Loucy (cell line): ENCODE data around the gene BICD1.

Experiments used
- H2AFZ ChIP-seq: fragments of 200-600 bp; sonication (generic); 2 replicates; pipeline ENCODE4 v1.6.0; 2016; ENCODE audit warnings: antibody characterized with exemption, mild to moderate bottlenecking, low read length, moderate library complexity
- H3F3A ChIP-seq: fragments of 200-600 bp; 2 replicates; pipeline ENCODE4 v1.6.0; 2016; ENCODE audit warnings: antibody characterized with exemption, low read depth, mild to moderate bottlenecking
- H3K27me3 ChIP-seq: fragments of 200-600 bp; sonication (generic); 2 replicates; pipeline ENCODE4 v1.6.1; 2014; ENCODE audit warnings: low read length, mild to moderate bottlenecking; ENCODE audit not compliant: insufficient read depth, poor library complexity, severe bottlenecking
- H3K36me3 ChIP-seq: fragments of 200-600 bp; sonication (generic); 2 replicates; pipeline ENCODE4 v1.6.1; 2016; ENCODE audit warnings: low read length; ENCODE audit not compliant: insufficient read depth
- H3K4me1 ChIP-seq: fragments of 200-600 bp; sonication (generic); 2 replicates; pipeline ENCODE4 v1.5.1; 2014; ENCODE audit warnings: low read length, mild to moderate bottlenecking; ENCODE audit not compliant: insufficient read depth, poor library complexity, severe bottlenecking
- H3K4me2 ChIP-seq: fragments of 200-600 bp; sonication (generic); 2 replicates; pipeline ENCODE4 v1.6.0; 2014; ENCODE audit warnings: antibody characterized with exemption, low read length, low read depth, mild to moderate bottlenecking; ENCODE audit not compliant: poor library complexity, severe bottlenecking
- H3K4me3 ChIP-seq: fragments of 200-600 bp; sonication (generic); 2 replicates; pipeline ENCODE4 v1.5.1; 2014; ENCODE audit warnings: low read length, mild to moderate bottlenecking, mixed read lengths; ENCODE audit not compliant: poor library complexity, severe bottlenecking
- H3K79me2 ChIP-seq: fragments of 200-600 bp; sonication (generic); 2 replicates; pipeline ENCODE4 v1.6.1; 2014; ENCODE audit warnings: low read length; ENCODE audit not compliant: insufficient read depth
- H3K9ac ChIP-seq: fragments of 200-600 bp; sonication (generic); 2 replicates; pipeline ENCODE4 v1.6.0; 2014; ENCODE audit warnings: mild to moderate bottlenecking, low read depth, low read length, moderate library complexity; ENCODE audit not compliant: poor library complexity, severe bottlenecking
- H3K9me2 ChIP-seq: fragments of 200-600 bp; sonication (generic); replicated peaks from 2 replicates; pipeline ENCODE4 v1.6.1; 2016; ENCODE audit warnings: low read depth, low read length, mixed read lengths
- H3K9me3 ChIP-seq: fragments of 200-600 bp; sonication (generic); 2 replicates; pipeline ENCODE4 v1.6.1; 2014; ENCODE audit warnings: mild to moderate bottlenecking, antibody characterized with exemption, low read length, low read depth; ENCODE audit not compliant: insufficient read depth
- H4K20me1 ChIP-seq: fragments of 200-600 bp; sonication (generic); 2 replicates; pipeline ENCODE4 v1.6.0; 2014; ENCODE audit warnings: antibody characterized with exemption, low read length, mild to moderate bottlenecking; ENCODE audit not compliant: insufficient read depth, poor library complexity, severe bottlenecking
- CTCF ChIP-seq: fragments of 200-600 bp; sonication (generic); conservative IDR thresholded peaks from 2 replicates; pipeline ENCODE4 v1.5.1; 2014; ENCODE audit warnings: mild to moderate bottlenecking, antibody characterized with exemption, low read length
- EZH2phosphoT487 ChIP-seq: fragments of 200-600 bp; IDR thresholded peaks from 2 replicates; pipeline ENCODE4 v1.6.1; 2018; ENCODE audit warnings: antibody characterized with exemption, mild to moderate bottlenecking, moderate library complexity, borderline replicate concordance

Gene BICD1

GRCh38 chr12:32353540-32353939, 246.9 kb downstream of the BICD1 start:
- H3K4me3 ChIP-seq, result no peak overlapping the region
- H3K9ac ChIP-seq, result no peak overlapping the region
- H3K27me3 ChIP-seq, result no peaks in the 10 kb centered on the region
- no peaks in the 10 kb centered on the region for H3K4me1 ChIP-seq
- H3F3A ChIP-seq, result no peaks in the 10 kb centered on the region
- no peak overlapping the region for H3K4me2 ChIP-seq
- H3K79me2 ChIP-seq, result no peaks in the 10 kb centered on the region
- no peak for TF ChIP-seq EZH2phosphoT487
- H3K9me3 ChIP-seq, result no peaks in the 10 kb centered on the region
- H3K36me3 ChIP-seq, result no peaks in the 10 kb centered on the region
- H4K20me1 ChIP-seq, result no peaks in the 10 kb centered on the region
- no peaks in the 10 kb centered on the region for H3K9me2 ChIP-seq
- H2AFZ ChIP-seq, result no peak overlapping the region

GRCh38 chr12:32357601-32358249, 251.1 kb downstream of the BICD1 start:
- Histone ChIP-seq H3K79me2 (no peaks in the 10 kb centered on the region), H3K4me2 (no peak overlapping the region), H3K27me3 (no peaks in the 10 kb centered on the region), H3K9me3 (no peaks in the 10 kb centered on the region), H3K9ac (no peak overlapping the region), H3K4me3 (no peak overlapping the region), H4K20me1 (no peaks in the 10 kb centered on the region), H2AFZ (no peak overlapping the region), H3K36me3 (no peaks in the 10 kb centered on the region), H3K9me2 (no peaks in the 10 kb centered on the region), H3K4me1 (no peaks in the 10 kb centered on the region), H3F3A (no peaks in the 10 kb centered on the region)
- TF ChIP-seq EZH2phosphoT487 (no peak), CTCF (no peak)

- no peaks in the 10 kb centered on the region for H3K79me2 ChIP-seq
- H4K20me1 ChIP-seq, result no peaks in the 10 kb centered on the region
- TF ChIP-seq CTCF (no peak), EZH2phosphoT487 (no peak)
- no peaks in the 10 kb centered on the region for H3K9me2 ChIP-seq
- H3K9ac ChIP-seq, result no peak overlapping the region
- H3F3A ChIP-seq, result no peaks in the 10 kb centered on the region
- no peak overlapping the region for H2AFZ ChIP-seq
- H3K36me3 ChIP-seq, result no peaks in the 10 kb centered on the region
- no peak overlapping the region for H3K4me2 ChIP-seq
- H3K27me3 ChIP-seq, result no peaks in the 10 kb centered on the region
- H3K9me3 ChIP-seq, result no peaks in the 10 kb centered on the region
- no peaks in the 10 kb centered on the region for H3K4me1 ChIP-seq
- no peak overlapping the region for H3K4me3 ChIP-seq
Observed at GRCh38 chr12:32360956-32361355, 254.3 kb downstream of the BICD1 start.

- Histone ChIP-seq H3F3A (no peaks in the 10 kb centered on the region), H3K4me3 (no peak overlapping the region), H3K9me2 (no peaks in the 10 kb centered on the region), H3K27me3 (no peaks in the 10 kb centered on the region), H3K9ac (no peak overlapping the region), H3K4me2 (no peak overlapping the region), H2AFZ (no peak overlapping the region), H4K20me1 (no peaks in the 10 kb centered on the region), H3K36me3 (no peaks in the 10 kb centered on the region), H3K79me2 (no peaks in the 10 kb centered on the region), H3K4me1 (no peaks in the 10 kb centered on the region), H3K9me3 (no peaks in the 10 kb centered on the region)
- TF ChIP-seq EZH2phosphoT487 (no peak), CTCF (no peak)
Observed at GRCh38 chr12:32362892-32363291, 256.2 kb downstream of the BICD1 start.
